Endothelial cell (in vitro differentiated cells): ENCODE measurements around the gene WTAP. TPM values are rescaled to one million over a fixed set of nuclear protein-coding genes. Genes with fewer than 3 reads are reported as not detected.
A peak's percentile ranks its signal among the peaks of the same experiment; 100 is the strongest.
"Not testable (repeated sequence)": the region's sequence is repeated elsewhere in the genome, so short reads cannot be mapped to it uniquely, and the experiment has no call there.

ENCODE experiments used
- DNase-seq: peaks from one replicate; pipeline ENCODE4 v3.0.0; 2021; ENCODE audit warnings: low spot score
- H3K27ac Mint-ChIP-seq: one replicate; pipeline ENCODE4 v1.8.0; 2021; ENCODE audit warnings: mixed read lengths, inconsistent platforms; ENCODE audit not compliant: unreplicated experiment
- H3K27me3 Mint-ChIP-seq: one replicate; pipeline ENCODE4 v1.8.0; 2021; ENCODE audit warnings: mild to moderate bottlenecking, moderate library complexity, mixed read lengths, inconsistent platforms; ENCODE audit not compliant: unreplicated experiment
- H3K36me3 Mint-ChIP-seq: one replicate; pipeline ENCODE4 v1.8.0; 2021; ENCODE audit warnings: mild to moderate bottlenecking, low read depth, mixed read lengths, inconsistent platforms; ENCODE audit not compliant: unreplicated experiment
- H3K4me1 Mint-ChIP-seq: one replicate; pipeline ENCODE4 v1.8.0; 2021; ENCODE audit warnings: mild to moderate bottlenecking, mixed read lengths, inconsistent platforms; ENCODE audit not compliant: unreplicated experiment
- H3K4me3 Mint-ChIP-seq: one replicate; pipeline ENCODE4 v1.8.0; 2021; ENCODE audit warnings: mild to moderate bottlenecking, mixed read lengths, inconsistent platforms; ENCODE audit not compliant: unreplicated experiment
- H3K9me3 Mint-ChIP-seq: one replicate; pipeline ENCODE4 v1.8.0; 2021; ENCODE audit warnings: mixed read lengths, inconsistent platforms; ENCODE audit not compliant: unreplicated experiment
- total RNA-seq: library from RNA; stranded (reverse); fragmentation: NEBNext Ultra II Directional; extraction: Animal tissue kit (Norgen Biotek cat#: 25700); gene quantifications from one replicate; pipeline ENCODE4 v1.2.1, GENCODE V29; 2021; ENCODE audit not compliant: unreplicated experiment
- TF ChIP-seq, protein P1 (sequence below): fragments of 200-600 bp; sonication (generic); IDR thresholded peaks from one replicate; pipeline ENCODE4 v1.5.0; 2021; ENCODE audit warnings: antibody characterized with exemption; ENCODE audit not compliant: unreplicated experiment

WTAP gene
- total RNA-seq, 1 donor from 2014 or later, result 95.4 TPM

DNA sequence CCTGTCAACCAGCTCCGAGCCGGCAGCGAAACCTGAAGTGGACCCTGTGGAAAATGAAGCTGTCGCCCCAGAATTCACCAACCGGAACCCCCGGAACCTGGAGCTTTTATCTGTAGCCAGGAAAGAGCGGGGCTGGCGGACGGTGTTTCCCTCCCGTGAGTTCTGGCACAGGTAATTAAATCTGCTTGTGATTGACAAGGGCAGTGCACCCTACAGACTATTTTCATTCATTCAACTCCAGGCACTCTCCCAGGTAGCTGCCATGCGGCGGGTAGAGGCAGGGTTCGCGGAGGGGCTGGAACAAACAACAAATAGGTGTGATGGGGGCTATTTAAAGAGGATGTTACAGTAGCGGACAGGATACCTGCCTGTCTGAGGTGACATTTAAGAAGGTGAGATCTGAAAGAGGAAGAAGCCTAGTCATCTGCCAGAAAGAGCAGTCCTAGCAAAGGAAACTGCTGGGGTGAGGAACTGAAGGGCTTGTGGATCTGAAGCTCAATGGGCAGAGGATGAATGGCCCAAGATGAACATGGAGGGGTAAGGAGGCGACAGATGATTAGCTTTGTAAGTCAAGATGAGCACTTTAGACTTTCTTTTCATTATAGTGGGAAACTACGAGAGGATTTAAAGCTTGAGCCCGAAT lies 63.8 kb downstream of the WTAP start:
- DNase-seq, result no peak
- Mint-ChIP-seq H3K9me3 (no peaks in the 10 kb centered on the region), H3K4me1 (peaks cover 28% of the 10 kb centered on the region), H3K27me3 (peaks cover 12% of the 10 kb centered on the region), H3K27ac (peak overlapping the region; percentile 88), H3K4me3 (peak overlapping the region; percentile 98), H3K36me3 (peaks cover 32% of the 10 kb centered on the region)
- TF ChIP-seq, protein P1, sequence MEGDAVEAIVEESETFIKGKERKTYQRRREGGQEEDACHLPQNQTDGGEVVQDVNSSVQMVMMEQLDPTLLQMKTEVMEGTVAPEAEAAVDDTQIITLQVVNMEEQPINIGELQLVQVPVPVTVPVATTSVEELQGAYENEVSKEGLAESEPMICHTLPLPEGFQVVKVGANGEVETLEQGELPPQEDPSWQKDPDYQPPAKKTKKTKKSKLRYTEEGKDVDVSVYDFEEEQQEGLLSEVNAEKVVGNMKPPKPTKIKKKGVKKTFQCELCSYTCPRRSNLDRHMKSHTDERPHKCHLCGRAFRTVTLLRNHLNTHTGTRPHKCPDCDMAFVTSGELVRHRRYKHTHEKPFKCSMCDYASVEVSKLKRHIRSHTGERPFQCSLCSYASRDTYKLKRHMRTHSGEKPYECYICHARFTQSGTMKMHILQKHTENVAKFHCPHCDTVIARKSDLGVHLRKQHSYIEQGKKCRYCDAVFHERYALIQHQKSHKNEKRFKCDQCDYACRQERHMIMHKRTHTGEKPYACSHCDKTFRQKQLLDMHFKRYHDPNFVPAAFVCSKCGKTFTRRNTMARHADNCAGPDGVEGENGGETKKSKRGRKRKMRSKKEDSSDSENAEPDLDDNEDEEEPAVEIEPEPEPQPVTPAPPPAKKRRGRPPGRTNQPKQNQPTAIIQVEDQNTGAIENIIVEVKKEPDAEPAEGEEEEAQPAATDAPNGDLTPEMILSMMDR, result no peak

DNA sequence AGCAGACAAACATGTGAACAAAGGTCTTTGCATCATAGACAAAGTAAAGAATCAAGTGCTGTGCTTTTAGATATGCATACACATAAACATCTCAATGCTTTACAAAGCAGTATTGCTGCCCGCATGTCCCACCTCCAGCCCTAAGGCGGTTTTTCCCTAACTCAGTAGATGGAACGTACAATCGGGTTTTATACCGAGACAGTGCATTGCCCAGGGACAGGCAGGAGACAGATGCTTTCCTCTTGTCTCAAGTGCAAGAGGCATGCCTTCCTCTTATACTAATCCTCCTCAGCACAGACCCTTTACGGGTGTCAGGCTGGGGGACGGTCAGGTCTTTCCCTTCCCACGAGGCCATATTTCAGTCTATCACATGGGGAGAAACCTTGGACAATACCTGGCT lies 67.7 kb downstream of the WTAP start:
- not testable (repeated sequence) for H3K9me3 Mint-ChIP-seq, H3K27me3 Mint-ChIP-seq, H3K27ac Mint-ChIP-seq

DNA sequence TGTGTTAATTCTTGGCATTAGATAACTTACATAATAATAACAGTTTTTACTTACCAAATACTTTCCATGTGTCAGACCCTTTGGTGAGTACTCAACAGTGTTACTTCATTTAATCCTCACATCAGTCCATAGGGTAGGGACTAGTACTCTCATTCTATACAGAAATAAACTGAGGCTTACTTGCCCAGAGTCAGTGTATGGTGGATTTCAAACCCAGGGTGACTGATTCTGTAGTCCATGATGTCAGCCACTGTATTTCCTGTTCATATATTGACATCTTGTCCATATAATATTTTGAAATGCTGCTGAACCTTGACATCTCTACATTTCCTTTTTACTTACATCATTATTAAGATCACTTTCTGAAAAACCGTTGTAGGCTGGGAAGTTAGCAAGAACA lies 70.2 kb downstream of the WTAP start:
- H3K27ac Mint-ChIP-seq, result no peak overlapping the region
- no peak for DNase-seq
- TF ChIP-seq, protein P1, result no peak
- no peaks in the 10 kb centered on the region for H3K4me1 Mint-ChIP-seq
- H3K27me3 Mint-ChIP-seq, result peaks cover 4% of the 10 kb centered on the region
- no peaks in the 10 kb centered on the region for H3K9me3 Mint-ChIP-seq
- H3K4me3 Mint-ChIP-seq, result no peak overlapping the region
- H3K36me3 Mint-ChIP-seq, result peaks cover 24% of the 10 kb centered on the region

More for the DNA sequence above, 67.7 kb downstream of the WTAP start:
- not testable (repeated sequence) for DNase-seq, H3K4me3 Mint-ChIP-seq
- Mint-ChIP-seq H3K36me3 (peaks cover 32% of the 10 kb centered on the region), H3K4me1 (peaks cover 15% of the 10 kb centered on the region)

DNA sequence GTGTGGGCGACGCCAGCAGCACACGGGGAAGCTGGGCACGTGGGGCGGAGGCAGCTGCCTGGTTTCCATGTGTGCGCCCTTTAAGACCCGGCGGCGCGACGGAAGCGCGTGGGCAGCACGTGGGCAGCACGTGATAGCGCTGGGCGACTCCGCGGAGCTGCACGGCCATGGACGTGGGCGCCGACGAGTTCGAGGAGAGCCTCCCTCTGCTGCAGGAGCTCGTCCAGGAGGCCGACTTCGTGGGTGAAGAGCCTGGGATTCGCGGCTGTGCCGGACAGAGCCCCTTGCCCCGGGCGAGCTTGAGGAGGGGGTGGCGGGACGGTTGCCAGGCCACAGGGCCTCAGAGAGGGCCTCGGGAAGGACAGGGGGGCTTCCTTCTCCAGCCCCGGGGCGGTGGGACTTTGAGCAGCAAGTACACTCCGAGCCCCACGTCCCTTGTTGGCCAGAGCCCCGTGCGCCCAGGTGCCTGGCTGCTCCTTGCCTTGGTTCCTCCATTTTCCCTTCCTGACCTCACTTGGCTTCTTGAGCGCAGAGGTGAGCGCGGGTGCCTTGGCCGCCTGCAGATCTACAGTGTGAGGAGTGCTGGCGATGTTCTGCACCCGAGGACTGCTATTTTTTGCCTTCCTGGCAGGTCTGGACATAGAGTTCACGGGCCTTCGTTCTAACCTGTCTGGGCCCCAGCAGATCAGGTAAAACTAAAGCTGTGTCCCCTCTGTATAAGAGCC lies 73.0 kb downstream of the WTAP start, which contains the start of gene PNLDC1:
Gene PNLDC1 (plus strand): TSS at position 136 of the 725 bp plus-strand sequence. CDS start 32 bp downstream, at position 168.
- Mint-ChIP-seq H3K27me3 (peaks cover 4% of the 10 kb centered on the region), H3K4me3 (peak within 1 kb of the TSS; percentile 49), H3K4me1 (no peaks in the 10 kb centered on the region), H3K9me3 (no peaks in the 10 kb centered on the region), H3K27ac (no peak within 1 kb of the TSS), H3K36me3 (peaks cover 16% of the 10 kb centered on the region)
- TF ChIP-seq, protein P1, result no peak
- no peak for DNase-seq

DNA sequence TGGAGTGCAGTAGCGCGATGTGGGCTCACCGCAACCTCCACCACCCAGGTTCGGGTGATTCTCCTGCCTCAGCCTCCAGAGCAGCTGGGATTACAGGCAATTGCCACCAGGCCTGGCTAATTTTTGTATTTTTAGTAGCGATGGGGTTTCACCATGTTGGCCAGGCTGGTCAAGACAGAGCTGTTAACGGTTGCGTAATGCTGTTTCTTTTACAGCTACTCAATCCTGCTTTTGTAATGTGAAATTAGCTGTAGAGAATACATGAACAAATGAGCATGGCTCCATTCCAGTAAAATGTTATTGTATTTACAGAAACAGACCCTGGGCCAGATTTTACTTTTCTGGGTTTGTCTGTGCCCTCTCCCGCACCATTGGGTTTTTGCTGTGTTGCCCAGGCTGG lies 74.6 kb downstream of the WTAP start:
- peaks cover 16% of the 10 kb centered on the region for H3K36me3 Mint-ChIP-seq
- no peak overlapping the region for H3K27ac Mint-ChIP-seq
- H3K9me3 Mint-ChIP-seq, result no peaks in the 10 kb centered on the region
- H3K4me1 Mint-ChIP-seq, result no peaks in the 10 kb centered on the region
- TF ChIP-seq, protein P1, result no peak
- no peak for DNase-seq
- H3K27me3 Mint-ChIP-seq, result peaks cover 4% of the 10 kb centered on the region
- H3K4me3 Mint-ChIP-seq, result no peak overlapping the region
